RWPE2 (cell line): ENCODE results near the gene TEX54.

Experiments
- ATAC-seq: fragments of 200-7000 bp; cut with Tn5 transposase; 3 replicates; pipeline ENCODE4 v1.9.1; 2021; ENCODE audit warnings: low read depth
- DNase-seq: peaks from one replicate; pipeline ENCODE4 v3.0.0-alpha.2; 2020; ENCODE audit warnings: low spot score
- H3K27ac ChIP-seq: fragments of 450-650 bp; 2 replicates; pipeline ENCODE4 v1.5.1; 2017; ENCODE audit warnings: mild to moderate bottlenecking; ENCODE audit not compliant: poor library complexity, severe bottlenecking
- H3K27me3 ChIP-seq: fragments of 250-450 bp; sonication (Bioruptor Pico); 2 replicates; pipeline ENCODE4 v1.5.1; 2021; ENCODE audit warnings: mild to moderate bottlenecking, moderate library complexity; ENCODE audit not compliant: insufficient read depth, poor library complexity, severe bottlenecking
- H3K36me3 ChIP-seq: fragments of 250-450 bp; sonication (Bioruptor Pico); 2 replicates; pipeline ENCODE4 v1.5.1; 2020; ENCODE audit warnings: low read depth, mild to moderate bottlenecking, moderate library complexity
- H3K4me1 ChIP-seq: fragments of 250-450 bp; sonication (Bioruptor Pico); 2 replicates; pipeline ENCODE4 v1.5.1; 2021; ENCODE audit warnings: mild to moderate bottlenecking, moderate library complexity; ENCODE audit not compliant: insufficient read depth, poor library complexity, severe bottlenecking
- H3K4me3 ChIP-seq: fragments of 250-450 bp; sonication (Bioruptor Pico); 2 replicates; pipeline ENCODE4 v1.5.1; 2021; ENCODE audit warnings: mild to moderate bottlenecking, moderate library complexity; ENCODE audit not compliant: severe bottlenecking
- H3K9me3 ChIP-seq: fragments of 250-450 bp; sonication (Bioruptor Pico); 2 replicates; pipeline ENCODE4 v1.5.1; 2021; ENCODE audit warnings: mild to moderate bottlenecking, moderate library complexity; ENCODE audit not compliant: severe bottlenecking
- TF ChIP-seq, protein P1 (sequence below): fragments of 450-650 bp; IDR thresholded peaks from one replicate; pipeline ENCODE4 v1.5.1; 2017; ENCODE audit warnings: mild to moderate bottlenecking, moderate library complexity; ENCODE audit not compliant: poor library complexity, severe bottlenecking

Gene TEX54

DNA sequence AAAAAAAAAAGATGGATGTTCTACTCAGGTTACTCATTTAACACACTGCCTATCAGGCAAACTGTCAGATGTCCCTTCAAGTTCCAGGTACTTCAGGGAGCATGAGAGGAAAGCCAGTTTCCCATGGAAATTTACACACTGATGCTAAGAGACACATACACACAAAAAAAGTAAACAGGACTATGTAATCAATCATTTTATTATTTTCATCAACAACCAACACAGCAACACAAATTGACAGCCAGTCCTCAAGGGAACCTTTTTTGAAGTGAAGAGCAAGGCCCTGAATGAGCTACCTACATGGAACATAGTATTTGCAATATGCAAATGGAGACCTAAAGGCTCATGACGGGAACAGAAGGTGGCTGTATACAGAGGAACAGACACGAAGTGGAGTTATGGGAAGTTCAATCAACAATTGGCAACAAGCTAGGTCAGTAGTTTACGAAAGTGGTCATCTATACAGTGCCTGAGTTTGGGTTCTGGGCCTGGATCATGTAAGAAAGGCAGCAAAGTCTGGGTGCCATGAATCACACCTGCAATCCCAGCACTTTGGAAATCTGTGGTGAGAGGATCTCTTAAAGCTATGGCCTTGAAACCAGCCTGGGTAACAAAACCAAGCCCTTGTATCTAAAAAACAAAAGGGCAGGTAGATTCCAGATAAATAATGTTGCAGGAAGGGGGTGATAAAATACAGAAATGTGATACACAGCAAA is 19.3 kb upstream of the TEX54 start:
- H3K27ac ChIP-seq = peak overlapping the region; percentile 84
- no peaks in the 10 kb centered on the region for H3K9me3 ChIP-seq
- peaks cover 12% of the 10 kb centered on the region for H3K4me1 ChIP-seq
- no peaks in the 10 kb centered on the region for H3K27me3 ChIP-seq
- peak; percentile 8; the same call in 2 of the 3 replicates for ATAC-seq
- H3K4me3 ChIP-seq = no peak overlapping the region
- TF ChIP-seq, protein P1, sequence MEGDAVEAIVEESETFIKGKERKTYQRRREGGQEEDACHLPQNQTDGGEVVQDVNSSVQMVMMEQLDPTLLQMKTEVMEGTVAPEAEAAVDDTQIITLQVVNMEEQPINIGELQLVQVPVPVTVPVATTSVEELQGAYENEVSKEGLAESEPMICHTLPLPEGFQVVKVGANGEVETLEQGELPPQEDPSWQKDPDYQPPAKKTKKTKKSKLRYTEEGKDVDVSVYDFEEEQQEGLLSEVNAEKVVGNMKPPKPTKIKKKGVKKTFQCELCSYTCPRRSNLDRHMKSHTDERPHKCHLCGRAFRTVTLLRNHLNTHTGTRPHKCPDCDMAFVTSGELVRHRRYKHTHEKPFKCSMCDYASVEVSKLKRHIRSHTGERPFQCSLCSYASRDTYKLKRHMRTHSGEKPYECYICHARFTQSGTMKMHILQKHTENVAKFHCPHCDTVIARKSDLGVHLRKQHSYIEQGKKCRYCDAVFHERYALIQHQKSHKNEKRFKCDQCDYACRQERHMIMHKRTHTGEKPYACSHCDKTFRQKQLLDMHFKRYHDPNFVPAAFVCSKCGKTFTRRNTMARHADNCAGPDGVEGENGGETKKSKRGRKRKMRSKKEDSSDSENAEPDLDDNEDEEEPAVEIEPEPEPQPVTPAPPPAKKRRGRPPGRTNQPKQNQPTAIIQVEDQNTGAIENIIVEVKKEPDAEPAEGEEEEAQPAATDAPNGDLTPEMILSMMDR = no peak
- DNase-seq = no peak
- H3K36me3 ChIP-seq = peaks cover 41% of the 10 kb centered on the region

DNA sequence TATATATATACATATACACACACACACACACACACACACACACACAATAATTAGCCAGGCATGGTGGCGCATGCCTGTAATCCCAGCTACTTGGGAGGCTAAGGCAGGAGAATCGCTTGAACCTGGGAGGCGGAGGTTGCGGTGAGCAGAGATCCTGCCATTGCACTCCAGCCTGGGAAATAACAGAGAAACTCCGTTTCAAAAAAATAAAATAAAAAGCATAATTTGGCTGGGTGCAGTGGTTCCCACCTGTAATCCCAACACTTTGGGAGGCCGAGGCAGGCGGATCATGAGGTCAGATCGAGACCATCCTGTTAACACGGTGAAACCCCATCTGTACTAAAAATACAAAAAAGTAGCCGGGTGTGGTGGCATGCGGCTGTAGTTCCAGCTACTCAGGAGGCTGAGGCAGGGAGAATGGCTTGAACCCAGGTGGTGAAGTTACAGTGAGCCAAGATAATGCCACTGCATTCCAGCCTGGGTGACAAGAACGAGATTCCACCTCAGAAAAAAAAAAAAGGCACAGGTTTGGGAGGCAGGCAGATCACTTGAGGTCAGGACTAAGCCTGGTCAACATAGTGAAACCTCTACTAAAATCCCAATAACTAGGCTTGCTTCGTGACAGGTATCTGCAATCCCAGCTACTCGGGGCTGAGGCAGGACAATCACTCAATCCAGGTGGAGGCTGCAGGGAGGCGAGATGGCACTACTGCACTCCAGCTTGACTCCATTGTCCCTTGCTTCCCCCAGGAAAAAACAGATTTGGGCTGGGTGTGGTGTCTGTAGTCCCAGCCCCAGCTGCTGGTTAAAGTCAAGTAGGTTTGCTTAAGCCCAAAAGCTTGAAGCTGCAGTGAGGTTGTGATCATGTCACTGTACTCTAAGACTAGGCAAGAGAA is 18.5 kb upstream of the TEX54 start:
- H3K27me3 ChIP-seq = no peaks in the 10 kb centered on the region

DNA sequence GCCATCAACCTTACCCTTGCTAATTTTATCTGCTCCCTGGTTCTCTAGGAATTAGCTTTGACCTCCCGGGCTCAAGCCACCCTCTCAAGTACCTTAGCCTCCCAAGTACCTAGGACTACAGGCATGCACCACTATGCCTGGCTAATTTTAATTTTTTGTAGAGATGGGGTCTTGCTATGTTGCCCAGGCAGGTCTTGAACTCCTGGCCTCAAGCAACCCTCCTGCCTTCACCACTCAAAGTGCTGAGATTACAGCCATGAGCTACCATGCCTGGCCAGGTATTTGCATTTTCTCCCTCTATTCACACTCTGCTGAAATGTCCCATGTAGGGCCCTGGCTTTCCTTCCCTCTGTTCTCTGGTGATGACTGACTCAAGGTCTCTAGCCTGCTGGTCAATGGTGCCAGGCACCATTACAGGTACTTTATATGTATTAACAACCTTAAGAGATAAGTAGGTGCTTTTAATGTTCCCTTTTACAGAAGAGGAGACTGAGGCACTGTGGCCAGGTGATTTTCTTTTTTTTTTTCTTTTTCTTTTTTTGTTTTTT is 15.2 kb upstream of the TEX54 start:
- Histone ChIP-seq H3K4me3 (no peak overlapping the region), H3K9me3 (no peaks in the 10 kb centered on the region), H3K36me3 (peaks cover 12% of the 10 kb centered on the region), H3K27me3 (no peaks in the 10 kb centered on the region), H3K27ac (no peak overlapping the region), H3K4me1 (no peaks in the 10 kb centered on the region)
- no peak for ATAC-seq
- no peak for DNase-seq
- TF ChIP-seq, protein P1 = no peak

More for the DNA sequence above, 18.5 kb upstream of the TEX54 start:
- Histone ChIP-seq H3K36me3 (peaks cover 40% of the 10 kb centered on the region), H3K27ac (peak overlapping the region; percentile 84), H3K4me1 (peaks cover 10% of the 10 kb centered on the region), H3K9me3 (no peaks in the 10 kb centered on the region), H3K4me3 (no peak overlapping the region)
- ATAC-seq (peak; percentile 37), DNase-seq (no peak)
- TF ChIP-seq, protein P1 = peak; percentile 4

DNA sequence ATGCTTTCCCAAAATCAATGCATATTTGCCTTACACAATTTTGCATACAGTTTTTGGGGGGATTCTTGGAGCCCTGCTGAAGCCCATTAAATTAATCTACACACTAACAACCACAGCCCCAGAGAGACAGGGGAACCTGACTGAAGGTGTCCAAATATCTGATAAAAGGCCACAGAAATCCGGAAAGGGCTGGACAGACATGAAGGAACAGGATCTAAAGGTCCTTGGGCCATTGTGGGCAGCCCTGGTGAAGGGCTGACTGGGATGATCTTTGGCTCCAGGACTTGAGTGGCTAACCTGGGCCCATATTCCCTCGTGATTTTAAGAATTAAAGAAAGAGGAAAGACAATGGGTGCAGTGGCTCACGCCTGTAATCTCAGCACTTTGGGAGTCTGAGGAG is 13.5 kb upstream of the TEX54 start:
- Histone ChIP-seq H3K9me3 (no peaks in the 10 kb centered on the region), H3K4me3 (no peak overlapping the region), H3K27ac (no peak overlapping the region), H3K4me1 (peaks cover 6% of the 10 kb centered on the region), H3K27me3 (no peaks in the 10 kb centered on the region), H3K36me3 (no peaks in the 10 kb centered on the region)
- TF ChIP-seq, protein P1 = no peak
- DNase-seq = no peak
- no peak for ATAC-seq
